GM23338 (cell line): ENCODE measurements around the gene DOCK4. TPM values are rescaled to one million over a fixed set of nuclear protein-coding genes. Genes with fewer than 3 reads are reported as not detected.

ENCODE experiments used
- ATAC-seq: fragments of 200-7000 bp; cut with Tn5 transposase; 3 replicates; pipeline ENCODE4 v1.9.1; 2020
- DNase-seq: peaks from one replicate; pipeline ENCODE4 v3.0.0-alpha.2; 2015; ENCODE audit warnings: low spot score
- H2AFZ ChIP-seq: fragments of 200-600 bp; sonication (generic); 2 replicates; pipeline ENCODE4 v1.8.0; 2016; ENCODE audit warnings: antibody characterized with exemption, mild to moderate bottlenecking, moderate library complexity
- H3F3A ChIP-seq: fragments of 200-600 bp; sonication (generic); replicated peaks from 2 replicates; pipeline ENCODE4 v1.8.0; 2017; ENCODE audit warnings: antibody characterized with exemption, mixed run types, low read depth
- H3K27ac ChIP-seq: fragments of 200-600 bp; sonication (generic); 2 replicates; pipeline ENCODE4 v1.6.1; 2016; ENCODE audit warnings: low read depth
- H3K27me3 ChIP-seq: fragments of 200-600 bp; sonication (generic); 2 replicates; pipeline ENCODE4 v1.8.0; 2016; ENCODE audit warnings: mild to moderate bottlenecking, mixed run types, moderate library complexity; ENCODE audit not compliant: insufficient read depth
- H3K36me3 ChIP-seq: fragments of 200-600 bp; sonication (generic); 2 replicates; pipeline ENCODE4 v1.8.0; 2016; ENCODE audit warnings: mild to moderate bottlenecking; ENCODE audit not compliant: insufficient read depth
- H3K4me1 ChIP-seq: fragments of 200-600 bp; sonication (generic); 2 replicates; pipeline ENCODE4 v1.8.0; 2016; ENCODE audit warnings: mild to moderate bottlenecking, moderate library complexity; ENCODE audit not compliant: insufficient read depth
- H3K4me2 ChIP-seq: fragments of 200-600 bp; sonication (generic); 2 replicates; pipeline ENCODE4 v1.7.1; 2017; ENCODE audit warnings: mixed run types
- H3K4me3 ChIP-seq: fragments of 200-600 bp; sonication (generic); 2 replicates; pipeline ENCODE4 v1.6.1; 2016; ENCODE audit warnings: mixed run types
- H3K79me2 ChIP-seq: fragments of 200-600 bp; sonication (generic); replicated peaks from 2 replicates; pipeline ENCODE4 v1.8.0; 2017; ENCODE audit warnings: mild to moderate bottlenecking; ENCODE audit not compliant: insufficient read depth
- H3K9me2 ChIP-seq: fragments of 200-600 bp; sonication (generic); 2 replicates; pipeline ENCODE4 v1.8.0; 2017; ENCODE audit not compliant: insufficient read depth
- H4K20me1 ChIP-seq: fragments of 200-600 bp; sonication (generic); replicated peaks from 2 replicates; pipeline ENCODE4 v1.8.0; 2017; ENCODE audit warnings: mild to moderate bottlenecking; ENCODE audit not compliant: insufficient read depth
- H3K27ac Mint-ChIP-seq: 2 replicates; pipeline ENCODE4 v1.8.0; 2020; ENCODE audit warnings: inconsistent platforms, mild to moderate bottlenecking, moderate library complexity, mixed read lengths
- H3K27me3 Mint-ChIP-seq: 3 replicates; pipeline ENCODE4 v1.8.0; 2022; ENCODE audit warnings: low read depth, mild to moderate bottlenecking, moderate library complexity, mixed read lengths, inconsistent platforms; ENCODE audit not compliant: insufficient read depth, poor library complexity
- H3K36me3 Mint-ChIP-seq: 3 replicates; pipeline ENCODE4 v1.8.0; 2021; ENCODE audit warnings: low read depth, mild to moderate bottlenecking, inconsistent platforms, moderate library complexity, mixed read lengths
- H3K4me1 Mint-ChIP-seq: 3 replicates; pipeline ENCODE4 v1.8.0; 2020; ENCODE audit warnings: mild to moderate bottlenecking, inconsistent platforms, mixed read lengths
- H3K4me3 Mint-ChIP-seq: 3 replicates; pipeline ENCODE4 v1.8.0; 2021; ENCODE audit warnings: moderate library complexity, mild to moderate bottlenecking, inconsistent platforms, mixed read lengths
- H3K9me3 Mint-ChIP-seq: 3 replicates; pipeline ENCODE4 v1.8.0; 2020; ENCODE audit warnings: moderate library complexity, mild to moderate bottlenecking, inconsistent platforms, mixed read lengths
- CREB1 ChIP-seq: fragments of 250-450 bp; sonication (Bioruptor Pico); IDR thresholded peaks from 2 replicates; pipeline ENCODE4 v1.5.0; 2020; ENCODE audit warnings: low read depth, mild to moderate bottlenecking, moderate library complexity
- EZH2 ChIP-seq: fragments of 200-600 bp; sonication (generic); IDR thresholded peaks from one replicate; pipeline ENCODE4 v1.8.0; 2017; ENCODE audit warnings: antibody characterized with exemption, mild to moderate bottlenecking, low read depth; ENCODE audit not compliant: unreplicated experiment
- EZH2phosphoT487 ChIP-seq: fragments of 200-600 bp; sonication (generic); IDR thresholded peaks from one replicate; pipeline ENCODE4 v1.8.1; 2018; ENCODE audit warnings: antibody characterized with exemption; ENCODE audit not compliant: unreplicated experiment
- NANOG ChIP-seq: IDR thresholded peaks from 2 replicates; pipeline ENCODE4 v1.6.1; 2016; ENCODE audit warnings: antibody characterized with exemption, borderline replicate concordance
- STAT1 ChIP-seq: IDR thresholded peaks from one replicate; pipeline ENCODE4 v1.6.1; 2016; ENCODE audit warnings: antibody characterized with exemption; ENCODE audit not compliant: unreplicated experiment
- ZNF114 ChIP-seq: fragments of 250-450 bp; sonication (Bioruptor Pico); IDR thresholded peaks from 2 replicates; pipeline ENCODE4 v1.5.0; 2020; ENCODE audit warnings: mild to moderate bottlenecking, moderate library complexity
- ZNF331 ChIP-seq: fragments of 250-450 bp; sonication (Bioruptor Pico); IDR thresholded peaks from 2 replicates; pipeline ENCODE4 v1.5.0; 2020; ENCODE audit warnings: low read depth, mild to moderate bottlenecking, moderate library complexity
- polyA plus RNA-seq: library from polyadenylated mRNA; unstranded; fragments of >200 nt; fragmentation: Nextera tagmentation; extraction: Ambion mirVana; gene quantifications from 2 replicates; pipeline ENCODE4 v1.2.1, GENCODE V29; 2016
- total RNA-seq: library from RNA; depleted of rRNA; stranded (reverse); fragments of >200 nt; shearing (Covaris generic); gene quantifications from 2 replicates; pipeline ENCODE4 v1.2.3, GENCODE V29; 2014
- TF ChIP-seq, protein P1 (sequence below): fragments of 250-450 bp; sonication (Bioruptor Pico); IDR thresholded peaks from 2 replicates; pipeline ENCODE4 v1.5.0; 2020; ENCODE audit warnings: mild to moderate bottlenecking, moderate library complexity

Gene DOCK4
- total and polyA plus RNA-seq, 2 experiments from 2014 or later: 6.3 to 33.8 TPM

DNA sequence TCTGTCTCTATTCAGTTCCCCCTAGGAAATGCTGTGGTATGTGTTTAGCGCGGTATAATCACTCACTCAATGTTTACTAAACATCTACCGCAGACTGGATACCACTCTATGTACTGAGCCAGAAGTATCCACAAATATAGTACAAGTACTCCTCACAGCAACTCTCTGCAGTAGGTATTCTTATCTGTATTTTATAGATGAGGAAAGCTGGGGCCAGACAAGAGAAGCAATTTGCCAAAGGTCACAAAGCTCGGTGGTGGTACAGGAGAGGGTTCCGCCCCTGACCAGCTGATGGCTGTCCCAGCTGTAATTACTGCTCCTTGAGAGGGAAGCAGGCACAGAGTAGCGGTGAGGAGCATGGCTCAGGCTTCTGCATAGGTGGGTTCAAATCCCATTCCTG is 184.1 kb downstream of the DOCK4 start (continued):
- TF ChIP-seq, protein P1, sequence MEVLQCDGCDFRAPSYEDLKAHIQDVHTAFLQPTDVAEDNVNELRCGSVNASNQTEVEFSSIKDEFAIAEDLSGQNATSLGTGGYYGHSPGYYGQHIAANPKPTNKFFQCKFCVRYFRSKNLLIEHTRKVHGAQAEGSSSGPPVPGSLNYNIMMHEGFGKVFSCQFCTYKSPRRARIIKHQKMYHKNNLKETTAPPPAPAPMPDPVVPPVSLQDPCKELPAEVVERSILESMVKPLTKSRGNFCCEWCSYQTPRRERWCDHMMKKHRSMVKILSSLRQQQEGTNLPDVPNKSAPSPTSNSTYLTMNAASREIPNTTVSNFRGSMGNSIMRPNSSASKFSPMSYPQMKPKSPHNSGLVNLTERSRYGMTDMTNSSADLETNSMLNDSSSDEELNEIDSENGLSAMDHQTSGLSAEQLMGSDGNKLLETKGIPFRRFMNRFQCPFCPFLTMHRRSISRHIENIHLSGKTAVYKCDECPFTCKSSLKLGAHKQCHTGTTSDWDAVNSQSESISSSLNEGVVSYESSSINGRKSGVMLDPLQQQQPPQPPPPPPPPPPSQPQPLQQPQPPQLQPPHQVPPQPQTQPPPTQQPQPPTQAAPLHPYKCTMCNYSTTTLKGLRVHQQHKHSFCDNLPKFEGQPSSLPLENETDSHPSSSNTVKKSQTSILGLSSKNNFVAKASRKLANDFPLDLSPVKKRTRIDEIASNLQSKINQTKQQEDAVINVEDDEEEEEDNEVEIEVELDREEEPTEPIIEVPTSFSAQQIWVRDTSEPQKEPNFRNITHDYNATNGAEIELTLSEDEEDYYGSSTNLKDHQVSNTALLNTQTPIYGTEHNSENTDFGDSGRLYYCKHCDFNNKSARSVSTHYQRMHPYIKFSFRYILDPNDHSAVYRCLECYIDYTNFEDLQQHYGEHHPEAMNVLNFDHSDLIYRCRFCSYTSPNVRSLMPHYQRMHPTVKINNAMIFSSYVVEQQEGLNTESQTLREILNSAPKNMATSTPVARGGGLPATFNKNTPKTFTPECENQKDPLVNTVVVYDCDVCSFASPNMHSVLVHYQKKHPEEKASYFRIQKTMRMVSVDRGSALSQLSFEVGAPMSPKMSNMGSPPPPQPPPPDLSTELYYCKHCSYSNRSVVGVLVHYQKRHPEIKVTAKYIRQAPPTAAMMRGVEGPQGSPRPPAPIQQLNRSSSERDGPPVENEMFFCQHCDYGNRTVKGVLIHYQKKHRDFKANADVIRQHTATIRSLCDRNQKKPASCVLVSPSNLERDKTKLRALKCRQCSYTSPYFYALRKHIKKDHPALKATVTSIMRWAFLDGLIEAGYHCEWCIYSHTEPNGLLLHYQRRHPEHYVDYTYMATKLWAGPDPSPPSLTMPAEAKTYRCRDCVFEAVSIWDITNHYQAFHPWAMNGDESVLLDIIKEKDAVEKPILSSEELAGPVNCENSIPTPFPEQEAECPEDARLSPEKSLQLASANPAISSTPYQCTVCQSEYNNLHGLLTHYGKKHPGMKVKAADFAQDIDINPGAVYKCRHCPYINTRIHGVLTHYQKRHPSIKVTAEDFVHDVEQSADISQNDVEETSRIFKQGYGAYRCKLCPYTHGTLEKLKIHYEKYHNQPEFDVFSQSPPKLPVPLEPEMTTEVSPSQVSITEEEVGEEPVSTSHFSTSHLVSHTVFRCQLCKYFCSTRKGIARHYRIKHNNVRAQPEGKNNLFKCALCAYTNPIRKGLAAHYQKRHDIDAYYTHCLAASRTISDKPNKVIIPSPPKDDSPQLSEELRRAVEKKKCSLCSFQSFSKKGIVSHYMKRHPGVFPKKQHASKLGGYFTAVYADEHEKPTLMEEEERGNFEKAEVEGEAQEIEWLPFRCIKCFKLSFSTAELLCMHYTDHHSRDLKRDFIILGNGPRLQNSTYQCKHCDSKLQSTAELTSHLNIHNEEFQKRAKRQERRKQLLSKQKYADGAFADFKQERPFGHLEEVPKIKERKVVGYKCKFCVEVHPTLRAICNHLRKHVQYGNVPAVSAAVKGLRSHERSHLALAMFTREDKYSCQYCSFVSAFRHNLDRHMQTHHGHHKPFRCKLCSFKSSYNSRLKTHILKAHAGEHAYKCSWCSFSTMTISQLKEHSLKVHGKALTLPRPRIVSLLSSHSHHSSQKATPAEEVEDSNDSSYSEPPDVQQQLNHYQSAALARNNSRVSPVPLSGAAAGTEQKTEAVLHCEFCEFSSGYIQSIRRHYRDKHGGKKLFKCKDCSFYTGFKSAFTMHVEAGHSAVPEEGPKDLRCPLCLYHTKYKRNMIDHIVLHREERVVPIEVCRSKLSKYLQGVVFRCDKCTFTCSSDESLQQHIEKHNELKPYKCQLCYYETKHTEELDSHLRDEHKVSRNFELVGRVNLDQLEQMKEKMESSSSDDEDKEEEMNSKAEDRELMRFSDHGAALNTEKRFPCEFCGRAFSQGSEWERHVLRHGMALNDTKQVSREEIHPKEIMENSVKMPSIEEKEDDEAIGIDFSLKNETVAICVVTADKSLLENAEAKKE (CRISPR knock-in tag): no peak
- TF ChIP-seq NANOG (no peak), ZNF114 (CRISPR knock-in tag) (no peak)

DNA sequence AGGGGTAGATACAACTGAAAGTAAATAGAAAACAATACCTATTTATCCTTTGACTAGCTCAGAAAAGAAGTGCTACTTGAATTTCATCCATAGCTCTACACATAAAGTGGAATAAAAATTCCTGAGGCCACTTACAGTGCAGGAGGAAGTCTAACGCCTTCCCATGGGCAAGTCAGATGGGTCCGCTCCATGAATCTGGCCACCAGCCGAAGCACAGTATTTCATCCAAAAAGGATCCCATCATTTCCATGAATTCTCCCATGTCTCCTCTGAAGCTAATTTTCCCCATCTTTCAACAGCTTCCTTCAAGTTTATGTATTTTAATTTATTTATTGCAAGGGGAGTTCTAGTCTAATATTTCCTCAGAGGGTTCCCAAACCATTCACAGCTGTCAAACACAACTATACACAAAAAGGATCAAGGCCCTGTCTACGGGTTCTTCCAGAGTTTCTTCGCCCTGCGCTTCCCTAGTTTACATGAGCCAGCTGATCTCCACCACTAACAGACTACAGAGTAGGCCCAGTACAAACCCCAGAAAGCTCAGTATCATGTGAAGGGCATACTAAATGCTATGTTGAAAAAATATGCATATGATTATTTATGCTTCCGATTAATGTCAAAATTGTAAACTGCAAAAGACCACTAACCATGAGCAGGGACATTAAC is 184.7 kb downstream of the DOCK4 start:
- no peaks in the 10 kb centered on the region for H3K36me3 Mint-ChIP-seq
- H3K4me1 Mint-ChIP-seq: peaks cover 23% of the 10 kb centered on the region
- H3K4me3 Mint-ChIP-seq: no peak overlapping the region
- DNase-seq: no peak
- ATAC-seq: no peak
- Histone ChIP-seq H3K4me2 (no peak overlapping the region), H3K79me2 (peaks cover 16% of the 10 kb centered on the region), H3F3A (no peaks in the 10 kb centered on the region), H3K36me3 (no peaks in the 10 kb centered on the region), H3K9me2 (0 out of 2 replicates have a peak, but pooled peaks cover 3% of the 10 kb centered on the region), H3K4me1 (peaks cover 10% of the 10 kb centered on the region), H4K20me1 (no peaks in the 10 kb centered on the region), H3K4me3 (no peak overlapping the region), H3K27me3 (no peaks in the 10 kb centered on the region), H2AFZ (no peak overlapping the region), H3K27ac (no peak overlapping the region)
- no peaks in the 10 kb centered on the region for H3K9me3 Mint-ChIP-seq
- no peak overlapping the region for H3K27ac Mint-ChIP-seq
- H3K27me3 Mint-ChIP-seq: no peaks in the 10 kb centered on the region
- no peak for TF ChIP-seq STAT1
- TF ChIP-seq, protein P1 (CRISPR knock-in tag): no peak
- TF ChIP-seq EZH2phosphoT487: no peak
- TF ChIP-seq ZNF331: no peak
- no peak for TF ChIP-seq EZH2
- TF ChIP-seq CREB1 (CRISPR knock-in tag): no peak
